NCI-H1930 (cell line): ENCODE data around the gene HCFC2.
"Not testable (repeated sequence)": the region's sequence is repeated elsewhere in the genome, so short reads cannot be mapped to it uniquely, and the experiment has no call there.

Experiments
- DNase-seq, 2 experiments: peaks; one replicate each; lab custom pipeline; 2025; lab: John Stamatoyannopoulos, UW

Gene HCFC2

DNA sequence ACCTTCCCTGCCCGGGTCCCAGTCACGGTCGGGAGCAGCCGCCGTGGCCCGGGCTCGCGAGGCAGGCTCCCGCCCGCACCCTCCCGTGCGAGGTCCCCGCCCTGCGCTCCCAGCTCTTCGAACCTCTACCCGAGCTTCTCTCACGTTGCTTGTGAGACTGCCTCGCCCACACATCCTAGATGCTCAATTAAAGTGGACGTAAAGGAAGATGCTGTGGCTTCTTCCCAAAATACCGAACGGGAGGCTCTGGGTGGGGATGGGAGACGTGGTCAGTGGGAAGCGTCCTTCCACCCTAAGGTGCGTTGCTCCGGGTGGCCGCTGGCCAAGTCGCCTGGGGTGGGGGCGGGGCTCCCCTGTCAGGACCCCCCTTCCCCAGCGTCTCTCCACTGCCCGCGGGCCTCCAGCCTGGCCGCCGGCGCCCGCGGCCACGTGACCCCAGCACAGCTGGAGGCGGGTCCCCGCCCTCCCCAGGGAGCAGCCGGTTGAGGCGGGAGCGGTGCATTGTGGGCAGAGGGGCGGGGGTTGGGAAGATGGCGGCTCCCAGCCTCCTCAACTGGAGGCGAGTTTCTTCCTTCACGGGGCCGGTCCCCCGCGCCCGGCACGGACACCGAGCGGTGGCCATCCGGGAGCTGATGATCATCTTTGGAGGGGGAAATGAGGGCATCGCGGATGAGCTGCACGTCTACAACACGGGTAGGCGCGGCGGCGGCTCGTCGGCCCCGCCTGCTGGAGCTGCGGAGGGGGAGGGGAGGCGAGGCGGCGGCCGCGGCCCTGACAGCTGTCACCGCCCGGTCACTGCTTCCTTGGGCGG is at the start of gene HCFC2:
TSS of gene HCFC2 (plus strand) at position 501 of the 811 bp plus-strand sequence. CDS start at position 531, 30 bp downstream.
- peak; percentile 53 to 88 for DNase-seq

DNA sequence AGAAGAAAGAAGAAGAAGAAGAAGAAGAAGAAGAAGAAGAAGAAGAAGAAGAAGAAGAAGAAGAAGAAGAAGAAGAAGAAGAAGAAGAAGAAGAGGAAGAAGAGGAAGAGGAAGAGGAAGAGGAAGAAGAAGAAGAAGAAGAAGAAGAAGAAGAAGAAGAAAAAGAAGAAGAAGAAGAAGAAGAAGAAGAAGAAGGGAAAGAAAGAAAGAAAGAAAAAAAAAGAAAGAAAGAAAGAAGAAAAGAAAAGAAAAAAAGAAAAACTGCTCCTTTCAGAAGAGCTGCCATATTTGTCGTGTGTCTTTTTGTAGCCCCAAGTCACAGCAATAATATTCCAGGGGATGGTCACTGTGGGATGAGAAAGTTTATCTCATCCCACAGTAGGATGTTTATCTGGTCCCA is 42.5 kb upstream of the HCFC2 start:
- not testable (repeated sequence) for DNase-seq

DNA sequence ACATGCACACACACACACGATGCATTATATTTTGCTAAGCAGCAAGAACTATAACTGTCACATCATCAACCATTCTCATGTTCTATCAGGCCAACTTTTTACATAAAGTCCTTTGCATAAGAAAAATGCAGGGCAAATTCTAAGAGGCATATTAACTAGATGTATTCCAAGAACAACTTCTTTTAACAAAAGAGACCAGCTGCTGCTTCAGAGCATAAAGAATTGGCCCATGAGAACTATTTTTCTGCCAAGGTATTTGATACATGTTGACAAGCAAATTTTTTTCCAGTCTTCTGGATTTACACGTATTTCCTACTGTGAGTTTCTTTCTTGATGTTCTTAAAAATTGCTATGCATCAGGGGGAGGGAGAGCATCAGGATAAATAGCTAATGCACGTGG is 41.5 kb upstream of the HCFC2 start:
- DNase-seq = no peak

DNA sequence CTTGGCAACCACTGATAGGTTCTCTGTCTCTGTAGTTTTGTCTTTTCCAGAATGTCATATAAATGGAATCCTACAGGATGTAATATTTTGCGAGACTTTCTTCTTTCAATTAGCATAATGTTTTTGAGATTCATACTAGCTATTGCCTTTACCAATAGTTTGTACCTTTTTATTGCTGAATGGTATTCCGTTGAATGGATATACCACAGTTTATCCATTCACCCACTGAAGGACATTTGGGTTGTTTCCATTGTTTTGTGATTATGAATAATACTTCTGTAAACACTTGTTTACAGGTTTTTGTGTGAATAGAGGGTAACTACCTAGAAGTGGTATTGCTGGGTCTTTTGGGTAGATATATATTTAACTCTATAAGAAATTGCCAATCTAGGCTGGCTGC is 40.6 kb upstream of the HCFC2 start:
- DNase-seq = no peak

DNA sequence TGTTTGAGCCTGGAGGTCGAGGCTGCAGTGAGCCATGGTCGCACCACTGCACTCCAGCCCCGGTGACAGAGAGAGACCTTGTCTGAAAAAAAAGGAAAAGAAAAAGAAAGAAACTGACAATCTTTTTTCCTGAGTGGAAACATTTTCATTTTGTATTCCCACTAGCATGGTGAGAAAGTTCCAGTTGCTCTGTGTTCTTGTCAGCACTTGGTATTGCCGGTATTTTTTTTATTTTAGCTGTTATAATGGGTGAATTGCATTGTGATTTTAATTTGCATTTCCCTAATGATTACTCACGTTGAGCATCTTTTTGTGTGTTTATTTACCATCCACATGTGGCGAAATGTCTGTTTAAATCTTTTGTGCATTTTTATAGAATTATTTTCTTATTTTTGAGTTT is 40.0 kb upstream of the HCFC2 start:
- DNase-seq = no peak

DNA sequence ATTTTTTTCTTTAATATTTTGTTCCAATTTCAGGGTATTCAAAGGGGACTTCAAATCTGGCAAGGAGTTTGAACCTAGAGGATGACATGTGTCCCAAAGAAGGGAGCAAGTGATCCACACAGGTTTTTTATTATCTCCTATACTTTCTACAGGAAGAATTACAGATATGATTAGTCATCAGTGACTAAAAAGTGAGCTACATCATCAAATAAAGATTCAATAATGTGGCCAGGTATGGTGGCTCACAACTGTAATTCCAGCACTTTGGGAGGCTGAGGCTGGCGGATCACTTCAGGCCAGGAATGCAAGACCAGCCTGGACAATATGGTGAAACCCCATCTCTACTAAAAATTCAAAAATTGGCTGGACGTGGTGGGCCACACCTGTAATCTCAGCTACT is 38.6 kb upstream of the HCFC2 start:
- DNase-seq = no peak

DNA sequence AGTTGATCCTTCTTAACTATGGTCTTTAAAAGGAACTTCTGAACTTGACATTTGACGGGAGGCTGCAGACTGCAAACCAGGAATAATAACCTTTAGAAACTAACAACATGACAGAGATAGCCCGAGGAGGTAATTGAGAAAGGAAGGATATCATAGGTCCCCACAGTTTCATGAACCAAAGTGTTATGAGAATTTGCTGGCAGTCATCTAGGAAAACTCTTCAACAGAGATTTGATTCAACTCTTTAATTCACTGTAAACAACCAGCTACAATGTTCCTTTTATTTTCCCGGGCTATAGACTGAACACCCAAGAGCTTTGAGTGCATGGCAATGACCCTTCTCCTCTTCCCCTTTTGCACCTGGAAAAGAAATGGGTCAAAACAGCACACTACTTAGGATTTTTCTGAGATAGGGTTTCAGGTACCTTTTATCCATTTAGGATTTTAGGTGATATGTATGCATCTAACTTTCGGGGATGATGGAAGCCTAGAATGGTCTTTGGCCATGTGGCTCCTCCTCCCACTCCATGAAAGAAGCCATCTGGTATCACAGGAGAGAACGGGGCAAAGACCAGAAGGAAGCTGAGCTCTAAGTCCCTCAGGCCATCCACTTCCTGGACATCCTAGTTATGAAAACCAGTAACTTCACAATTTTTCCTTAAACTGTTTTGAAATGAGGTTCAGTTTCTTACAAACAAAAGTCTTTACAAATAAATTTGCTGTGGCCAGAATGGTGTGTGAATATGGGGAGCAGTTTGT is 37.3 kb upstream of the HCFC2 start:
- no peak for DNase-seq

DNA sequence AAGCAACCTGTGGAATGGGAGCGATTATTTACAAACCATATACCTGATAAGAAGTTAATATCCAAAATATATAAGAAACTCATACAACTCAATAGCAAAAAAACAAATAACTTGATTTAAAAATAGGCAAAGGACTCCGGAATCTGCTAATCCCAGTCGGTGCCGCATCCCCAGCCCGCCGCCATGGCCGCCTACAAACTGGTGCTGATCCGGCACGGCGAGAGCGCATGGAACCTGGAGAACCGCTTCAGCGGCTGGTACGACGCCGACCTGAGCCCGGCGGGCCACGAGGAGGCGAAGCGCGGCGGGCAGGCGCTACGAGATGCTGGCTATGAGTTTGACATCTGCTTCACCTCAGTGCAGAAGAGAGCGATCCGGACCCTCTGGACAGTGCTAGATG is 33.7 kb upstream of the HCFC2 start:
- DNase-seq = not testable (repeated sequence)

DNA sequence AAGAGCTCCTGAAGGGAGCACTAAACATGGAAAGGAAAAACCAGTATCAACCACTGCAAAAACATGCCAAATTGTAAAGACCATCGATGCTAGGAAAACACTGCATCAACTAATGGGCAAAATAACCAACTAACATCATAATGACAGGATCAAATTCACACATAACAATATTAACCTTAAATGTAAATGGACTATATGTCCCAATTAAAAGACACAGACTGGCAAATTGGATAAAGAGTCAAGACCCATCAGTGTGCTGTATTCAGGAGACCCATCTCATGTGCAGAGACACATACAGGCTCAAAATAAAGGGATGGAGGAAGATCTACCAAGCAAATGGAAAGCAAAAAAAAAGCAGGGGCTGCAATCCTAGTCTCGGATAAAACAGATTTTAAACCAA is 28.2 kb upstream of the HCFC2 start:
- not testable (repeated sequence) for DNase-seq

DNA sequence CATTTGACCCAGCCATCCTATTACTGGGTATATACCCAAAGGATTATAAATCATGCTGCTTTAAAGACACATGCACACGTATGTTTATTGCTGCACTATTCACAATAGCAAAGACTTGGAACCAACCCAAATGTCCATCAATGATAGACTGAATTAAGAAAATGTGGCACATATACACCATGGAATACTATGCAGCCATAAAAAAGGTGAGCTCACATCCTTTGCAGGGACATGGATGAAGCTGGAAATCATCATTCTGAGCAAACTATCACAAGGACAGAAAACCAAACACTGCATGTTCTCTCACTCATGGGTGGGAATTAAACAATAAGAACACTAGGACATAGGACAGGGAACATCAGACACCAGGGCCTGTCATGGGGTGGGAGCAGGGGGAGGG is 24.6 kb upstream of the HCFC2 start:
- not testable (repeated sequence) for DNase-seq

DNA sequence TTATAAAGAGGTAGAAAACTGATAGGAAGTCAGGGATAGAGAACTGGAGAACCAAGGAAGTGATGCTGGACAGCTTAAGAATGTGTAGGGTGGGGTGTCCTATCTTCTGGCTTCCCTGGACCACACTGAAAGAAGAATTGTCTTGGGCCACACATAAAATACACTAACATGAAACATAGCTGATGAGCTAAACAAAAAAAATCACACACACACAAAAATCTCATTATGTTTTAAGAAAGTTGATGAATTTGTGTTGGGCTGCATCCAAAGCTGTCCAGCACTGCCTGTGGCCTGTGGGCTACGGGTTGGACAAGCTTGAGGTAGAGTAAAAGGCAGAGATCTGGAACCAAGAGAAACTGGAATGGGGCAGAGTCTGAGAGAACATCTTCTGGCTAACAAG is 21.8 kb upstream of the HCFC2 start:
- no peak for DNase-seq

DNA sequence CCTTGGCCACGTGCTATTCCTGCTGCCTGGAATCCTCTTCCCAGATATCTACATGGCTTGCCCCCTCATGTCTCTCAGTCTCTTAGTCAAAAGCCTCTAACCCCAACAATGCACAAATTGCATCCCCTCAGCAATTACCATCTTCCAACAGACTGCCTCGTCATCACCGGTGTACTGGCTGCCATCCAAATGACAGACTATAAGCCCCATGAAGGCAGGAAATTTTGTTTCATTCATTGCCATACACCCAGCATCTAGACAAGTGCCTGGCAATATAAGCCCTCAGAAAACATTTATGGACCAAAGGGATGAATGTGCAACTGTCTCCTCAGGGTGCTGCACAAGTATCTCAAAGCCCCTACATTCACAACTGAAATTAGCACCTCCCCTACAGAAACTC is 20.2 kb upstream of the HCFC2 start:
- no peak for DNase-seq

DNA sequence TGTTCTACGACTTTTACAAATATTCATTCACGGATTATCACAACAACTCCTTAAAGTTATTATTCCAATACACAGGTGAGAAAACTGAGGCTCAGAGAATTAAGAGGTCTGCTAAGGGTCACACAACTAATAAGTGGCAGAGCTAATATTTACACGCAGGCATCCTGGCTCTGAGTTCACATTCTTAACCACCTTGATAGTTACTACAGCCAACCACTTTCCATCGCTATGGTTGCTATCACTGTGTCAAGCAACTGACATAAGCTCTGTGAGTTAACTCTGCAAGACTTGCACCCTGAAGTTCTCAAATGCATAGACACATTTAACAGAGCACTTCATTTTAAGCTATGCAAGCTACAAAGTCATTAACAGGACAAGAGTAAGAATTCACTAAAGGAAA is 18.0 kb upstream of the HCFC2 start:
- DNase-seq = no peak

DNA sequence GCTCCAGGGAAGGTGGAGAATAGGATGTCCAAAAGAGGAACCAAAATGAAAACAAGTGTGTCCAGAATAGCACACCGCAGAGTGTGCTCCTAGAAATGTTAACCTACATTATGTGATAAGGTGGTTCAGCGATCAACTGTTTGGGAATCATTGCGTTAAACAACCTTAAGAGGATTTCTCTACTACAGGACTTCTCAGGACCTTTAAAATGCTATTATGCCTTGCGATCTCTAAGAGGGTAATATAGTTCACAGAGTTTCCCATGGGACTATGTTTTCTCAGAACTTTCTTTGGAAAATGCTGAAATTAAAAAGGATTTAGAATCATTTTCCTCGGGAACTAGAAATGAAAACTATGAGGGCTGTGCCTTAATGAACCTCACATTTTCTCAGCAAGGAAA is 16.2 kb upstream of the HCFC2 start:
- no peak for DNase-seq

DNA sequence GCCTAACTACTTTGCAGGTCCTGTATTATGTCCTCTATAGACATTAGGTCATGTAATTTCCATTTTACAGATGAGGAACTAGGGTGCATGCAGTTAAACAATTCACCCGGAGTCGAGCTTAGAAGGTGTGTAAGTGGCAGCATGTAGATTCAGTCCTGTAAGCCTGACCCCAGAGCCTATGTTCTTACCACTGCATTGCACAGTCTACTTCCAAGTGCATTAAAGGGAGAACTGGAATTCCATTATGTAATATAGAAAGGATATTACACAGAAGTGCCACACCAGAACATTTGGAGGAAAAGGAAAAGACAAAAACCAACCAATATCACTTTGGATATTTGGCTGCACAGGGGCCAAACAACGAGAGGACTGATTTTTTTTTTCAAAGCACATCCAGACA is 15.5 kb upstream of the HCFC2 start:
- no peak for DNase-seq

DNA sequence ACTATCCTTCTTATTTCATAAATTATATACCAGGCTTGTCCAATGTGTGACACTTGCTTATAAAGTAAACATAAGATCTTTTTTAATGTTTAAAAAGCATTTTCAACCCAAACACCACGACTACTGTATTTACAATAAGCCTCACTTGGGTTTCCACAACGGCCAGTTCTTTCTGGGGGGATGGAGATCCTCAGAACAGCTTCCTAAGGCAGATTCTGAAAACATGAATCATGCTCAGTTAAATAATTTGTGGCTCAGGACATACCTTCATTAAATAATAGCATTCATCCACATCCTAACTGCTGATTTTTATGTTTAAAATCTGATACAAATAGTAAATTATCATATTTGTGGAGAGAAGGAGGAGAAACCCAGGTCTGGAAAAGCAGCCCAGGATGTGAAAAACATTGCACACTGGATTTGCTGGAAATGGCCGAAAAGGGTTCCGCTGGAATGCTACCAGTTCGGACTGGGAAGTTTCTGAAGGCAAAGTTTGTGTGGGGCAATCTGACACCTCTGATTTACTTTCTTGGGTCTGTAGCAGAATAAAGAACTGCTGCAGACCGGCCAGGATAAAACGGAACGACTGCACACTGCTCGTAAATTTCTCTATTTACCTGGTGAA is 14.9 kb upstream of the HCFC2 start:
- no peak for DNase-seq

DNA sequence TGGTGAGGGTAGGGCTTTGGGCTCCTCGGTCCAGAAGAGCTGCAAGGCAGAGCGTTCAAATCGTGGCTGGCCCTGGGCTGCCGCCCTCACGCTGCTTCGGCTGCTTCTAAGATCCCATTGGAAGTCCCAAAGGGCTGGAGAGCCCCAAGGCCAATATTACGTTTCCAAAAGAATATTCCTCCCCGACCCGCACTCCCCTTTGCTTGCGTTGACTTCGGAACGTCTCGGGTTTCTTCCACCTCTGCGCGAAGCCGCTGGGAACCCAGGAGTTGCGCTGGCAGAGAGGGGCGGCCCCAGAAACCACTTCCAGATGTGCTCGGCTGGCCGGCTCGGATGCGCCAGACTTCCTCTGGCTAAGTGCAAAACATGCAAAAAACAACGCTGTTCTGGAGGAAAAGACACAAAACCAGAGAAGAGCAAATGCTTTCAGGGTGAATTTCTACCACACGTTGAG is 14.4 kb upstream of the HCFC2 start, which contains the start of gene GLT8D2:
TSS of gene GLT8D2 (minus strand) at position 285 of the 454 bp plus-strand sequence. CDS start 30,539 bp downstream, outside the sequence.
- DNase-seq = no peak

DNA sequence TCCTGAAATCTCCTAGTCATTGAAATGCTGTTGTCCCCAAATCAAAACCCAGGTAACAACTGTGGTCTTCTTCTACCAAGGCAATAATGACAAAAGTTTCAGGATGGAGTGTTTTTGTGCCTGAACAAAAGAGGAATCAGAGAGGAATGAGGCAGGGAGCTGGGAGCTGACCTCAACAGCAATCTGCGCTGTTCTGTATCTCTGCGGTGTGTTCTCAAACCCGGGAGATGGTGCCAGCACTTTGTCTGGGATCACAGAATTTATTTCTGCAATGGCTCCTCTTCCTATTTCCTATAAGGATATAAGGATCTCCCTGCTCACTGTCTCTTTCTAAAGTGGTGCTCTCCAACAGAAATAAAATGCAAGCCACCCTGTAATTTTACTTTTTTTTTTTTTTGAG is 13.9 kb upstream of the HCFC2 start:
- DNase-seq = no peak

DNA sequence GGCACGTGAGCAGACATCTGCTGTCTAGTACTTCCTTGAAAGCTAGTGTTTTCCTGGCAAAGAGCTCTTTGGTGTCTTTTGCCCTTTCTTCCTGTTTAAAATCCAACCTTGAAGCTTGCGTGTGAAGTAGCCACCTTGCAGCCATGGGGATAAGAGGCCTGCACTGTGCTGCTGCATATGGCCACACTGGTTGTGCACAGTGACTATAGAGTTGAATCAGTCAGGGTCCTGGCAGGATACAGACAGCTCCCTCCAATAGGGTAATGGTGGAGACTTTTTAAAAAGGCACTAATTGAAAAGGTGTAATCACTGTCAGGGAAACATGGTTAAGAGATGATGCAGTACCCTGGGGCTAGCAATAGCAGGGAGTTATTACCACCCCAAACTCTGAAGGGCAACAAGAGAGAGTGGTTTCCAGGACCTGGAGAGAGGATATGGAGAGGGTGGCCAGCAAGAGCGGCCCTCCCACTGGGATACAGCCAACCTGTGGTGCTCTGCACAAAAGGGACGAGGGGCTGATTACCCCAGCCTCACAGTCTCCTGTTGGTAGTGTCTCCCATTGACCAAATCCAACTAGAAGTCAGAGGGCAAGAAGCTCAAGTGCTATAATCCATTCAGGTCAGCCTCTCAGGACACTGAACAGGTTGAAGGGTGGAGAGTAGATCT is 9.5 kb upstream of the HCFC2 start:
- DNase-seq = no peak

DNA sequence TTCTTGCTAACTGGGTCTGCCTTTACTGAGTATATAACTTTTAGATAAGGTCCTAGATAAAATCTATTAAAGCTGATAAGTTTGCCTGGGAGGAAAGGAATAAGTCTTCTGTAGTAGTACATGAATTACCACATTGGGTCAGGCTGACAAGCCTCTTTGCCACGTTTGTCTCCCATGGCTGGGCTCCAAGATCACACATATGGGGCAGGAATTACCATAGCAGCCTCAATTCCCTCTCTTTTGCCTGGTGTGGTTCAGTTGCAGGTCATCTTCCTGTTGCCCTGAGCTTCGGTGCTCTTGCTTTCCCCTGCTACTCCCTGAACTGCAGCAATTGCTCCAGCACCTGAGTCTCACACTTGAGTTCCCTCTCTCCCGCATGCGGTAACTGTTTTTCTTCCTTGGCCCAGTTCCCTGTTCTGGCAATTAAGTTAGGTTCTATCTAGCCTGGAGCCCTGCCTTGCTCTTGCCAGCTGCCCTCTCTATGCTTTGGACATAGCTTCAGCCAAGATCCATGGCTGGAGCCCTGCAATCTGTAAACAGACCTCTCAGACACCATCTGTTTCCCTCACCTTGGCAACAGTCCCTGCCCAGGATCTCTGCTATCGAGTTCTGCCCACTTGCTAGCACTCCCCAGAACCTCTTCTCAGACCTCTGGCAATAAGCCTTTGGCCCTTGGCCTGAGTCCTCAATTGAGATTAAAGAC is 8.5 kb upstream of the HCFC2 start:
- DNase-seq = no peak

DNA sequence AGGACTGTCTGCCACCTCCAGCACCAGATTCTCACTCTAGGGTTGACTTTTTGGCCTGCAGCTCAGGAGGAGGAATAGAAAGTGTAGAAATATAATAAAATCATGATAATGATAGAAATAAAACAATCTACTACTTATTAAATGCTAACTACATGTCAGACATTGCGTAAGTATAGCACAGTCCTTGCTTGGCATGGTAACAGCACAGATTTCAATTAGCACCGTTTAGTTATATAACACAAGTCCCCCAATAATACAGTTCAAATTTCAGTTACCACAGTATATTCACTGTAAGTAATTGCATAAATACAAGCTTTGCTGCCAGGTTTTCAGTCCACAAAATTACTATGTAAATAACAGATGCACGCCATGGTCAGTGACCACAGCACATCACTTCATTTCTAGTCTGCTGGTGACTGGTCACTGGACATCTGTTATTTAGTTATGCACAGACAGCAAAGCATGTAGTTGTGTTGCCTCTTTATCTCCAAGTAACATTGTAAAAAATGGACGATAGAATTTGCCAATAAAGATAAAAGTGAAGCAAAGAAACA is 7.8 kb upstream of the HCFC2 start:
- DNase-seq = no peak
